OCI-LY7 (cell line): ENCODE results near the gene AOC2. TPM values are rescaled to one million over a fixed set of nuclear protein-coding genes. Genes with fewer than 3 reads are reported as not detected.
"Not testable (repeated sequence)": the region's sequence is repeated elsewhere in the genome, so short reads cannot be mapped to it uniquely, and the experiment has no call there.

Experiments
- BruUV-seq: library from RNA; stranded (reverse); fragments of 400-500 nt; replicated peaks from 2 replicates; lab custom pipeline; 2021; lab: Mats Ljungman, UMichigan
- CTCF ChIA-PET: fragments of 300-600 bp; sonication (Branson Sonifier 250); formaldehyde crosslinking; loops from one replicate; lab custom pipeline; 2022; ENCODE audit warnings: antibody characterized with exemption; ENCODE audit not compliant: unreplicated experiment; lab: Charles Lee
- POLR2A ChIA-PET: fragments of 300-600 bp; sonication (Branson Sonifier 250); formaldehyde crosslinking; loops from one replicate; lab custom pipeline; 2022; ENCODE audit warnings: antibody characterized with exemption; lab: Charles Lee
- DNase-seq: peaks from one replicate; pipeline ENCODE4 v3.0.0-alpha.2; 2015; ENCODE audit warnings: low spot score
- H2AFZ ChIP-seq: fragments of 200-600 bp; sonication (generic), shearing (Covaris generic); 2 replicates; pipeline ENCODE4 v1.6.1; 2014; ENCODE audit warnings: mild to moderate bottlenecking, antibody characterized with exemption, low read length, moderate library complexity
- H3K27ac ChIP-seq: fragments of 200-600 bp; sonication (generic); 2 replicates; pipeline ENCODE4 v1.5.1; 2014; ENCODE audit warnings: mixed run types, low read depth, mild to moderate bottlenecking, moderate library complexity, low read length, inconsistent platforms; ENCODE audit not compliant: poor library complexity, severe bottlenecking
- H3K36me3 ChIP-seq: fragments of 200-600 bp; sonication (generic); 2 replicates; pipeline ENCODE4 v1.6.1; 2014; ENCODE audit warnings: mild to moderate bottlenecking, antibody characterized with exemption, low read length, moderate library complexity, mixed read lengths; ENCODE audit not compliant: insufficient read depth
- H3K4me1 ChIP-seq: fragments of 200-600 bp; sonication (generic); 2 replicates; pipeline ENCODE4 v1.5.1; 2014; ENCODE audit warnings: mild to moderate bottlenecking, low read length; ENCODE audit not compliant: insufficient read depth, poor library complexity, severe bottlenecking
- H3K4me2 ChIP-seq: fragments of 200-600 bp; sonication (generic); 2 replicates; pipeline ENCODE4 v1.6.1; 2014; ENCODE audit warnings: mild to moderate bottlenecking, low read length
- H3K4me3 ChIP-seq: fragments of 200-600 bp; sonication (generic); 2 replicates; pipeline ENCODE4 v1.5.1; 2014; ENCODE audit warnings: mild to moderate bottlenecking, low read depth, low read length; ENCODE audit not compliant: poor library complexity, severe bottlenecking
- H3K79me2 ChIP-seq: fragments of 200-600 bp; sonication (generic); 2 replicates; pipeline ENCODE4 v1.6.1; 2016; ENCODE audit warnings: low read depth, mild to moderate bottlenecking, low read length, moderate library complexity, mixed read lengths; ENCODE audit not compliant: insufficient read depth
- H3K9me2 ChIP-seq: fragments of 200-600 bp; sonication (generic); 2 replicates; pipeline ENCODE4 v1.6.1; 2016; ENCODE audit warnings: mild to moderate bottlenecking, low read length, mixed read lengths; ENCODE audit not compliant: insufficient read depth
- H3K9me3 ChIP-seq: fragments of 200-600 bp; sonication (generic); 2 replicates; pipeline ENCODE4 v1.6.1; 2014; ENCODE audit warnings: mild to moderate bottlenecking, mixed run types, low read length, mixed read lengths
- H4K20me1 ChIP-seq: fragments of 200-600 bp; sonication (generic); 2 replicates; pipeline ENCODE4 v1.6.1; 2014; ENCODE audit warnings: mild to moderate bottlenecking, antibody characterized with exemption, low read length, moderate library complexity, mixed read lengths; ENCODE audit not compliant: insufficient read depth
- CTCF ChIP-seq: fragments of 200-600 bp; sonication (generic); conservative IDR thresholded peaks from 2 replicates; pipeline ENCODE4 v1.5.1; 2014; ENCODE audit warnings: mild to moderate bottlenecking, antibody characterized with exemption, low read length, moderate library complexity, mixed read lengths
- EZH2phosphoT487 ChIP-seq: fragments of 200-600 bp; sonication (generic); IDR thresholded peaks from 2 replicates; pipeline ENCODE4 v1.6.1; 2018; ENCODE audit warnings: low read depth, borderline replicate concordance, mild to moderate bottlenecking, mixed run types, antibody characterized with exemption, low read length, moderate library complexity, mixed read lengths
- intact Hi-C: fragments of 100-400 bp; cut with micrococcal nuclease; formaldehyde crosslinking; loops from one replicate; pipeline ENCODE4 v1.10.0; 2022; ENCODE audit not compliant: unreplicated experiment
- microRNA-seq: library from miRNA; unstranded; fragments of <30 nt; microRNA quantifications from one replicate; pipeline ENCODE4 v1.2.0, GENCODE V29; 2022; ENCODE audit warnings: borderline replicate concordance
- small RNA-seq: library from RNA; depleted of rRNA; stranded (forward); fragments of <200 nt; gene quantifications from one replicate; pipeline ENCODE3, GENCODE V24; 2014
- total RNA-seq, 2 experiments: library from RNA; depleted of rRNA in 1 of 2; stranded (reverse); fragments of >200 nt in 1 of 2; shearing (Covaris generic) in 1 of 2; gene quantifications; 2 replicates each; pipeline ENCODE4 v1.2.3, GENCODE V29; 2014 to 2022

AOC2 gene
- total RNA-seq, 2 experiments from 2014 or later, result 3.3 to 5.4 TPM

- TF ChIP-seq EZH2phosphoT487 (no peak), CTCF (no peak)
- BruUV-seq, result no TSS peak
- intact Hi-C loops, result no loop called here
- H3K36me3 ChIP-seq, result no peaks in the 10 kb centered on the region
- no peaks in the 10 kb centered on the region for H3K9me3 ChIP-seq
- no peaks in the 10 kb centered on the region for H4K20me1 ChIP-seq
- H3K9me2 ChIP-seq, result no peaks in the 10 kb centered on the region
- no peak overlapping the region for H3K4me3 ChIP-seq
- H3K4me1 ChIP-seq, result peaks cover 2% of the 10 kb centered on the region
- ChIA-PET CTCF (no interaction called here), POLR2A (no interaction called here)
- H2AFZ ChIP-seq, result no peak overlapping the region
- H3K4me2 ChIP-seq, result no peak overlapping the region
- H3K27ac ChIP-seq, result no peak overlapping the region
- DNase-seq, result no peak
- H3K79me2 ChIP-seq, result no peaks in the 10 kb centered on the region
Measured at GRCh38 chr17:42898147-42898811, 53.9 kb downstream of the AOC2 start.

DNA sequence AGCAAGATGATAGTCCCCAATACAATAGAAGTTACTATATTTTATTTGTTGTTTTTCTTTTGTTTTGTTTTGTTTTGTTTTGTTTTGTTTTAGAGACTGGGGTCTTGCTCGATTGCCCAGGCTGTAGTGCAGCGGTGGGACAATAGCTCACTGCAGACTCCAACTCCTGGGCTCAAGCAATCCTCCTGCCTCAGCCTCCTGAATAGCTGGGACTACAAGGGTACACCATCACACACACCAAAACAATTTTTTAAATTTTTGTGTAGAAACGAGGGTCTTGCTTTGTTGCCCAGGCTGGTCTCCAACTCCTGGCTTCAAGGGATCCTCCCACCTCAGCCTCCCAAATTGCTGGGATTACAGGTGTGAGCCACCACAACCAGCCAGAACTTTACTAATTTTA is 55.6 kb downstream of the AOC2 start:
- H4K20me1 ChIP-seq, H3K9me3 ChIP-seq, BruUV-seq, H2AFZ ChIP-seq, H3K4me2 ChIP-seq, H3K27ac ChIP-seq, H3K4me3 ChIP-seq, H3K4me1 ChIP-seq, CTCF ChIA-PET, intact Hi-C loops, H3K9me2 ChIP-seq, DNase-seq, H3K36me3 ChIP-seq, H3K79me2 ChIP-seq: not testable (repeated sequence)
- POLR2A ChIA-PET, result interaction anchor here (0.6 to 1.2 kb wide), 2 partner anchors 66 to 157 kb away, joined by 3 to 4 read pairs; no protein-coding TSS in a partner anchor

Small RNAs within 50 kb of the gene (microRNA-seq; reads per million reads assigned to microRNA genes)
- 2.3 reads per million for gene MIR6781

Small RNAs within 50 kb of the gene (small RNA-seq; reads per million reads assigned to genes)
- gene MIR6781, result not detected
- gene RNU6-287P, result not detected

Other genes with a start within 250 kb of the AOC2 start
- 33.5 and 34.1 TPM in 2 replicates for gene RETREG3, start 235.2 kb upstream of the AOC2 start, total RNA-seq (2014; rRNA removed; shearing (Covaris generic))
- 50.5 and 54.5 TPM in 2 replicates for gene RETREG3, start 235.2 kb upstream of the AOC2 start, total RNA-seq (2022)
- 93.7 and 113 TPM in 2 replicates for gene TUBG1, start 234.9 kb upstream of the AOC2 start, total RNA-seq (2014; rRNA removed; shearing (Covaris generic))
- gene TUBG1, start 234.9 kb upstream of the AOC2 start, total RNA-seq (2022), result 112 and 114 TPM in 2 replicates
- gene TUBG2, start 185.3 kb upstream of the AOC2 start, total RNA-seq (2014; rRNA removed; shearing (Covaris generic)), result 5.5 and 10.4 TPM in 2 replicates
- 22.5 and 23.4 TPM in 2 replicates for gene TUBG2, start 185.3 kb upstream of the AOC2 start, total RNA-seq (2022)
- gene PLEKHH3, start 167.6 kb upstream of the AOC2 start, total RNA-seq (2014; rRNA removed; shearing (Covaris generic)), result 17.0 and 24.4 TPM in 2 replicates
- 42.9 and 47.5 TPM in 2 replicates for gene PLEKHH3, start 167.6 kb upstream of the AOC2 start, total RNA-seq (2022)
- 0.82 and 1.0 TPM in 2 replicates for gene CCR10, start 162.7 kb upstream of the AOC2 start, total RNA-seq (2014; rRNA removed; shearing (Covaris generic))
- gene CCR10, start 162.7 kb upstream of the AOC2 start, total RNA-seq (2022), result 2.0 and 3.3 TPM in 2 replicates
- gene CNTNAP1, start 162.0 kb upstream of the AOC2 start, total RNA-seq (2014; rRNA removed; shearing (Covaris generic)), result 0.95 and 1.0 TPM in 2 replicates
- gene CNTNAP1, start 162.0 kb upstream of the AOC2 start, total RNA-seq (2022), result 6.8 TPM in 2 replicates
- 56.6 and 57.1 TPM in 2 replicates for gene EZH1, start 99.5 kb upstream of the AOC2 start, total RNA-seq (2014; rRNA removed; shearing (Covaris generic))
- 62.4 and 84.4 TPM in 2 replicates for gene EZH1, start 99.5 kb upstream of the AOC2 start, total RNA-seq (2022)
- gene RAMP2, start 83.4 kb upstream of the AOC2 start, total RNA-seq (2014; rRNA removed; shearing (Covaris generic)), result not detected in 2 replicates
- not detected in 2 replicates for gene RAMP2, start 83.4 kb upstream of the AOC2 start, total RNA-seq (2022)
- gene VPS25, start 71.1 kb upstream of the AOC2 start, total RNA-seq (2014; rRNA removed; shearing (Covaris generic)), result 70.7 and 78.4 TPM in 2 replicates
- 83.9 and 84.1 TPM in 2 replicates for gene VPS25, start 71.1 kb upstream of the AOC2 start, total RNA-seq (2022)
- gene WNK4, start 64.0 kb upstream of the AOC2 start, total RNA-seq (2014; rRNA removed; shearing (Covaris generic)), result 1.2 and 2.4 TPM in 2 replicates
- 8.3 and 10.9 TPM in 2 replicates for gene WNK4, start 64.0 kb upstream of the AOC2 start, total RNA-seq (2022)
- gene COA3, start 45.9 kb upstream of the AOC2 start, total RNA-seq (2014; rRNA removed; shearing (Covaris generic)), result 36.6 and 38.2 TPM in 2 replicates
- gene COA3, start 45.9 kb upstream of the AOC2 start, total RNA-seq (2022), result 32.1 and 34.9 TPM in 2 replicates
- gene CNTD1, start 45.7 kb upstream of the AOC2 start, total RNA-seq (2014; rRNA removed; shearing (Covaris generic)), result 0.06 TPM in 1 of 2 replicates, not detected in the other
- not detected in 2 replicates for gene CNTD1, start 45.7 kb upstream of the AOC2 start, total RNA-seq (2022)
- gene BECN1, start 20.3 kb upstream of the AOC2 start, total RNA-seq (2014; rRNA removed; shearing (Covaris generic)), result 75.7 and 103 TPM in 2 replicates
- gene BECN1, start 20.3 kb upstream of the AOC2 start, total RNA-seq (2022), result 73.2 and 78.8 TPM in 2 replicates
- gene PSME3, start 11.2 kb upstream of the AOC2 start, total RNA-seq (2014; rRNA removed; shearing (Covaris generic)), result 80.3 and 81.9 TPM in 2 replicates
- gene PSME3, start 11.2 kb upstream of the AOC2 start, total RNA-seq (2022), result 122 and 167 TPM in 2 replicates
- gene AOC3, start 6.6 kb downstream of the AOC2 start, total RNA-seq (2014; rRNA removed; shearing (Covaris generic)), result 0.23 and 0.73 TPM in 2 replicates
- gene AOC3, start 6.6 kb downstream of the AOC2 start, total RNA-seq (2022), result 2.5 and 3.6 TPM in 2 replicates
- 0.85 and 1.1 TPM in 2 replicates for gene G6PC1, start 56.2 kb downstream of the AOC2 start, total RNA-seq (2014; rRNA removed; shearing (Covaris generic))
- gene G6PC1, start 56.2 kb downstream of the AOC2 start, total RNA-seq (2022), result 1.9 and 2.6 TPM in 2 replicates
- 24.0 and 26.9 TPM in 2 replicates for gene AARSD1, start 119.9 kb downstream of the AOC2 start, total RNA-seq (2014; rRNA removed; shearing (Covaris generic))
- gene AARSD1, start 119.9 kb downstream of the AOC2 start, total RNA-seq (2022), result 31.0 and 31.7 TPM in 2 replicates
- gene PTGES3L, start 135.5 kb downstream of the AOC2 start, total RNA-seq (2014; rRNA removed; shearing (Covaris generic)), result 0.13 TPM in 1 of 2 replicates, not detected in the other
- gene PTGES3L, start 135.5 kb downstream of the AOC2 start, total RNA-seq (2022), result 0.68 and 2.1 TPM in 2 replicates
- gene RUNDC1, start 136.0 kb downstream of the AOC2 start, total RNA-seq (2014; rRNA removed; shearing (Covaris generic)), result 11.1 and 12.1 TPM in 2 replicates
- 18.6 and 22.5 TPM in 2 replicates for gene RUNDC1, start 136.0 kb downstream of the AOC2 start, total RNA-seq (2022)
- gene RPL27, start 153.8 kb downstream of the AOC2 start, total RNA-seq (2014; rRNA removed; shearing (Covaris generic)), result 1,550 and 2,299 TPM in 2 replicates
- gene RPL27, start 153.8 kb downstream of the AOC2 start, total RNA-seq (2022), result 1,241 and 1,313 TPM in 2 replicates
- gene IFI35, start 162.2 kb downstream of the AOC2 start, total RNA-seq (2014; rRNA removed; shearing (Covaris generic)), result 3.8 and 6.3 TPM in 2 replicates
- gene IFI35, start 162.2 kb downstream of the AOC2 start, total RNA-seq (2022), result 8.6 and 10.6 TPM in 2 replicates
- gene VAT1, start 177.8 kb downstream of the AOC2 start, total RNA-seq (2014; rRNA removed; shearing (Covaris generic)), result 26.2 and 33.1 TPM in 2 replicates
- gene VAT1, start 177.8 kb downstream of the AOC2 start, total RNA-seq (2022), result 51.3 and 65.3 TPM in 2 replicates
- not detected in 2 replicates for gene RND2, start 180.7 kb downstream of the AOC2 start, total RNA-seq (2014; rRNA removed; shearing (Covaris generic))
- gene RND2, start 180.7 kb downstream of the AOC2 start, total RNA-seq (2022), result 0.30 TPM in 1 of 2 replicates, not detected in the other